ENCODE data around the gene C2CD4D.
"Not testable (repeated sequence)": the region's sequence is repeated elsewhere in the genome, so short reads cannot be mapped to it uniquely, and the experiment has no call there.

Gene C2CD4D

GRCh38 chr1:151839457-151840403 lies at the start of gene C2CD4D:
C2CD4D (minus strand) TSS chr1:151839820; CDS start chr1:151838989, 831 bp downstream.
- TF ChIP-seq CTCF (conservative IDR thresholded peaks at IDR 0.05; ENCODE audit: control insufficient read depth, insufficient read depth, low read depth, low read length) = no peak
- DNase-seq (ENCODE audit: low read depth) = no peak
- H3K4me3 ChIP-seq (ENCODE audit: control insufficient read depth, low read depth, low read length) = no peak within 1 kb of the TSS

GRCh38 chr1:151888972-151889570 lies 49.5 kb upstream of the C2CD4D start:
- no peak overlapping the region for H3K4me3 ChIP-seq (ENCODE audit: control insufficient read depth, low read depth, low read length)
- DNase-seq (ENCODE audit: low read depth) = peak; percentile 21
- TF ChIP-seq CTCF (conservative IDR thresholded peaks at IDR 0.05; ENCODE audit: control insufficient read depth, insufficient read depth, low read depth, low read length) = peak; percentile 37

- H3K4me3 ChIP-seq (ENCODE audit: control insufficient read depth, low read depth, low read length) = no peak overlapping the region
- DNase-seq (ENCODE audit: low read depth) = peak; percentile 80
- TF ChIP-seq CTCF (conservative IDR thresholded peaks at IDR 0.05; ENCODE audit: control insufficient read depth, insufficient read depth, low read depth, low read length) = no peak
Measured at GRCh38 chr1:151887028-151887427, 47.4 kb upstream of the C2CD4D start.

GRCh38 chr1:151885479-151885878 lies 45.9 kb upstream of the C2CD4D start:
- peak; percentile 34 for DNase-seq (ENCODE audit: low read depth)
- no peak overlapping the region for H3K4me3 ChIP-seq (ENCODE audit: control insufficient read depth, low read depth, low read length)
- no peak for TF ChIP-seq CTCF (conservative IDR thresholded peaks at IDR 0.05; ENCODE audit: control insufficient read depth, insufficient read depth, low read depth, low read length)

GRCh38 chr1:151884879-151885278 lies 45.3 kb upstream of the C2CD4D start:
- H3K4me3 ChIP-seq (ENCODE audit: control insufficient read depth, low read depth, low read length); DNase-seq (ENCODE audit: low read depth): not testable (repeated sequence)

- H3K4me3 ChIP-seq (ENCODE audit: control insufficient read depth, low read depth, low read length); DNase-seq (ENCODE audit: low read depth): not testable (repeated sequence)
Measured at GRCh38 chr1:151884445-151884844, 44.8 kb upstream of the C2CD4D start.

GRCh38 chr1:151883898-151884297 lies 44.3 kb upstream of the C2CD4D start:
- not testable (repeated sequence) for H3K4me3 ChIP-seq (ENCODE audit: control insufficient read depth, low read depth, low read length); DNase-seq (ENCODE audit: low read depth)

GRCh38 chr1:151882918-151883317 lies 43.3 kb upstream of the C2CD4D start:
- H3K4me3 ChIP-seq (ENCODE audit: control insufficient read depth, low read depth, low read length); DNase-seq (ENCODE audit: low read depth): not testable (repeated sequence)

- H3K4me3 ChIP-seq (ENCODE audit: control insufficient read depth, low read depth, low read length) = no peak overlapping the region
- no peak for TF ChIP-seq CTCF (conservative IDR thresholded peaks at IDR 0.05; ENCODE audit: control insufficient read depth, insufficient read depth, low read depth, low read length)
- no peak for DNase-seq (ENCODE audit: low read depth)
Measured at GRCh38 chr1:151882466-151882865, 42.8 kb upstream of the C2CD4D start.

All from fibroblast of mammary gland (primary cell).